Cardiac fibroblast (primary cell): Measurements from ENCODE around the gene RNF214.

Source experiments
- DNase-seq, 2 donors: peaks; one replicate each; pipeline versions ENCODE4 v3.0.0 to v3.0.0-alpha.2; 2010; ENCODE audit warnings: low read depth in 2 of 2
- H3K4me3 ChIP-seq, 2 donors: replicated peaks in 1 of 2; 1 replicate in 1 of 2; 2 replicates in 1 of 2; pipeline ENCODE4 v1.5.1; 2011; ENCODE audit warnings: low read depth in 2 of 2, low read length in 2 of 2, mild to moderate bottlenecking in 2 of 2, moderate library complexity in 1 of 2
- TF ChIP-seq, protein P1 (sequence below): IDR thresholded peaks from one replicate; pipeline ENCODE4 v1.5.1; 2011; ENCODE audit warnings: low read depth, mild to moderate bottlenecking, low read length, inconsistent platforms

RNF214 gene

DNA sequence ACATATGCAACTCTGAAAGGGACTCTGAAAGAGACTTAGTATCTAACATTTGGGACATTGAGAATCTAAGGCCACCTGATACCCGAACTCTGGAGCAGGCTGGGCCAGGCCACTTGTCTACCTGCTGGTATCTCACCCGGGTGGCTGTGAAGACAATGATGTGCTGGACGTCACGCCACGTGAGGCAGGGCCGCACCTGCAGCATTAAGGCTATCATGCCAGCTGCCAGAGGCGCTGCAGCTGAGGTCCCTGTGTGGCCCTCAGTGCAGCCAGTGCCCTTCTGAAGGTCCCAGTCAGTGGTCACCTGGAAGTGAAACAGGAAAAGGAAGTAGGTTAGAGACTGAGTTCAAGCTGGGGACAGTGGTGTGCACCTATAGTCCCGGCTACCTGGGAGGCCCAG lies 13.0 kb upstream of the RNF214 start:
- no peak overlapping the region for H3K4me3 ChIP-seq
- no peak for DNase-seq
- TF ChIP-seq, protein P1, sequence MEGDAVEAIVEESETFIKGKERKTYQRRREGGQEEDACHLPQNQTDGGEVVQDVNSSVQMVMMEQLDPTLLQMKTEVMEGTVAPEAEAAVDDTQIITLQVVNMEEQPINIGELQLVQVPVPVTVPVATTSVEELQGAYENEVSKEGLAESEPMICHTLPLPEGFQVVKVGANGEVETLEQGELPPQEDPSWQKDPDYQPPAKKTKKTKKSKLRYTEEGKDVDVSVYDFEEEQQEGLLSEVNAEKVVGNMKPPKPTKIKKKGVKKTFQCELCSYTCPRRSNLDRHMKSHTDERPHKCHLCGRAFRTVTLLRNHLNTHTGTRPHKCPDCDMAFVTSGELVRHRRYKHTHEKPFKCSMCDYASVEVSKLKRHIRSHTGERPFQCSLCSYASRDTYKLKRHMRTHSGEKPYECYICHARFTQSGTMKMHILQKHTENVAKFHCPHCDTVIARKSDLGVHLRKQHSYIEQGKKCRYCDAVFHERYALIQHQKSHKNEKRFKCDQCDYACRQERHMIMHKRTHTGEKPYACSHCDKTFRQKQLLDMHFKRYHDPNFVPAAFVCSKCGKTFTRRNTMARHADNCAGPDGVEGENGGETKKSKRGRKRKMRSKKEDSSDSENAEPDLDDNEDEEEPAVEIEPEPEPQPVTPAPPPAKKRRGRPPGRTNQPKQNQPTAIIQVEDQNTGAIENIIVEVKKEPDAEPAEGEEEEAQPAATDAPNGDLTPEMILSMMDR = no peak

DNA sequence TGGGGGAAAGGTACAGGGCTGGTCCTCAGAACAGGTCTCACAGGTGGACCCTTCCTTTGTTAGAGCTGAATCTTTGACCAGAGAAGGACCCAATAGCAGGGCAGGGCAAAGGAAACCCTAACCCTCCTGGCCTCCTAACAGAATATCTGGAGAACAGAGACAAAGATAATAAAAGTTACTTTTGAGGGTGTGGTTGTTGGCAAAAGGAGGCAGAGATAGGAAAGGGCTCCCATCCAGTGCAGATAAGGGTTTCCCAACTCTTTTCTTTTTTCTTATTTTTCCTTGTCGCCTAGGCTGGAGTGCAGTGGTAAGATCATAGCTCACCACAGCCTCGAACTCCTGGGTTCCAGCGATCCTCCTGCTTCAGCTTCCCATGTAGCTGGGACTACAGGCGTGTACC lies 12.5 kb upstream of the RNF214 start:
- TF ChIP-seq, protein P1 = no peak
- DNase-seq = no peak
- no peak overlapping the region for H3K4me3 ChIP-seq

DNA sequence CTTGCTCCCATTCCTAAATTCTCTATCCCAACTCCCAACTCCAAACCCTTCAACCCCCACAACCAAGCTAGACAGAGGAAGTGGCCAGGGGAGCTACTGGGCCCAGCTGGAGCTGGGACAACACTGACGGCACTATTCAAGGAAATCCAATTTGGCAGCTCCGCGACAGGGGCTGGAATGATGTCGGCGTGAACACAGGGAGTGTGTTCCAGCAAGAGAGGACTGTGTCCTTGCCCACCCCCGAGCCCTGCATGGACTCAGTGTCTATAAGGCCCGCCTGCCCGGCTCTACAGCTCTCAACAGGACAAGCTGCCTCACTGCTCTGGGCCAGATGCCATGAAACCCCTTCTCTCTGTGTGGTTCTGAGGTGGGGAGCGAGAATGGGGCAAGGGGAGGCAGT lies 11.9 kb upstream of the RNF214 start:
- H3K4me3 ChIP-seq = no peak overlapping the region
- peak in 1 of 2 donors; percentile 79 for DNase-seq
- TF ChIP-seq, protein P1 = no peak

DNA sequence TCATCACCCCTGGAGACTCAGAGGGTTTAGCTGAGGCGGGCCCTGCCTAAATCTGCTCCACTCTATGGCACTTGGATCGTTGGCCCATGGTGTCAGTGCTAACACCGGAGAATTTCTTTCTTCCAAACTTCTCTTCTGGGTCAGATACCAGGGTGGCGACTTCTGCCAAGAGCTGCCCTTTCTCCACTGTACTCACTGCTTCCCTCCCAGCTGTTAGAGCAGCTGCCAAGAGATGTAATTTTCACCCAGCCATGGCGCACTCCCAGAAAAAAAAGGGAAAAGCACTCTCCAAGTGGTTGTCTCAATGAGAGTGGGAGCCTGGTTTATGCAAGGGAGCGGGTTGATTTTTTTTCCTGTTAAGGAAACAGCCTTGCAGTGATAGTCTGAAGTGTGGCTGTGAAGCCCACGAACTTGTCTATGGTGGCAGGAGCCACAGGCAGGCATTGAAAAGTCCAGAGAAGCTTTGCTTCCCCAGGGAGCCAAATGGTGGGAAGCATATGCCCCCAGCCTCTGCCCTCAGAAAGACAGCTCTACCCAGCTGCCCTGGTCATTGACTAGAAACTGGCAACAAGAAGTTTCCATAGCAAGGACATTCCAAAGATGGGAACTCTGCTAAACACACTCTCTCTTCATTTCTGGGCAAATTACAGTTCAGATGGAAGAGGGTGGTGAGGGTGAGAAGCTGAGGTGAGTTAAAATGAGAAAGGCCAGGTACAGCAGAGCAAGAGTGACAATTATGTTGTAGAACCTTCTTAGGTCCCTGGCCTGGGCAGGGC lies 11.3 kb upstream of the RNF214 start:
- no peak overlapping the region for H3K4me3 ChIP-seq
- TF ChIP-seq, protein P1 = no peak
- DNase-seq = peak in 1 of 2 donors; percentile 87

DNA sequence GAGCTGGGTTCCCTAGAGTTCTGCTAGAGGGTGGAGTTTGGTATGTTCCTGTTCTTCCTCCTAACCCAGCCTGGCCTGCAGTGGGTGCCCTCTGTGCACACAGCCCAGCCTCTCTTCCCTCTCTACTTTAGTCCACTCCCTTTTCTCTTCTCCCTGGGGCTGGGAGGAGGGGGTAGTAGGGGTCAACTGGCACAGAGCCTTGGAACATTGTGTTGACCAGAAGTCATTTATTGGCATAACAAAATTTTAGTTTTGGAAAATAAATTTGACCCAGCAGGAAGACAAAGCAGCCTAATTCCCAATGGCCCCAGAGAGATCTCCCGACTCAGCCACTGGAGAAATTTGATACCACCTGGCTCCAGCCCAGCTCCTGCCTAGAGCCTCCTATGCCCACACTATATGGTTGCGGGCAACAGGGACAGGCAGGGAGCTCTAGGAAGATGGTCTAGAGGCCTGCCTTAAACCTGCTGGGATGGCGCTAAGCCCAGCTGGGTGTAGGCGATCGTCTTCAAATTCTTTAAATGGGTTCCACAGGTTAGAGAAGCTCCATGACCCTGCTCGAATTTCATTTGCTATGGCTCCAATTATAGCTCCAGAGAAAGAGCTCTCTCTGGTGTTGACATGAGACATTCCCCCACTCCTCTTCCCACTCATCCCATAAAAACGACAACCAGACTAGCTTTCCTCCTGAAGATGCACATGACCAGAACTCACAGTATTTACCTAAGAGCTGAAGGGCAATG lies 10.5 kb upstream of the RNF214 start:
- TF ChIP-seq, protein P1 = no peak
- H3K4me3 ChIP-seq = no peak overlapping the region
- DNase-seq = peak; percentile 71 to 94

DNA sequence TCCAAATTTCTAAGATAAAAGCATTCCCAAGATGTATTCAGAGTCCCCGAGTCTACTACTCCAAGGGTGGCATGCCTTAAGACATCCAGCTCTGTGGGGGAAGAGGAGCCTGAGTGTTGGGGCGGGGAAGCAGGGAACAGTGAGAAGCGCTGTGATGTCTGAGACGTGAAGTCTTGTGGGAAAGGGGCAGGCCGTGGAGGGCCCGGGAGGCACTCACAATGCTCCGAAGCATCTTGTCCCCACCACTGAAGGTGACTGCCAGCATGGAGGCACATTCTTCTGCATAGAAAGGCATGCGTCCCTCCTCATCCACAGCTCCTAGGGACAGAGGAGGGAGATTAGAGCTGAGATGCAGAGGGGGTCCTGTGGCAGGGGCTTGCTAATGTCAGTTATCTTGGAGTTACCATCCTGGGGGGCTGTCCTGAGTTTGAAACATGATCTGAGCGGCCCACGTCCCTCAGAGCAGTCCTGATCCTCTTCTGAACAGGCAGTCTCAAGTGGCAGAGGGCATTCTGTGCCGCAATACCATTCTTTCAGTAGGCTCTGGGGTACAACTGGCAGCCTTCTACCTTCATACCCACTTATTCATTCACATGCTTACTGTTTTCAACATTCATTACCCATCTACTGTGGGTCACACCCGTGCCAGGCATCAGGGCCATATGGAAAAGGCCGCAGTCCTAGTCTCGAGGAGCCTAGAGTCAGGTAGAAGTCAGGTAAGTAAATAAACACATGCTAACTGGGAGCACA lies 9.3 kb upstream of the RNF214 start:
- H3K4me3 ChIP-seq = no peak overlapping the region
- no peak for DNase-seq
- TF ChIP-seq, protein P1 = no peak
